AG09309 (cell line): ENCODE data around the gene TSPAN15.

Experiments used
- DNase-seq: peaks from one replicate; pipeline ENCODE4 v3.0.0-alpha.2; 2010; ENCODE audit warnings: low read depth
- H3K4me3 ChIP-seq: 2 replicates; pipeline ENCODE4 v1.5.1; 2011; ENCODE audit warnings: mild to moderate bottlenecking, low read depth, low read length, moderate library complexity; ENCODE audit not compliant: control insufficient read depth
- CTCF ChIP-seq: IDR thresholded peaks from 2 replicates; pipeline ENCODE4 v1.5.1; 2011; ENCODE audit warnings: mild to moderate bottlenecking, low read depth, low read length, inconsistent platforms; ENCODE audit not compliant: insufficient read depth, control insufficient read depth; ENCODE audit errors: missing control alignments

The TSPAN15 gene

GRCh38 chr10:69415951-69416350 lies 35.3 kb upstream of the TSPAN15 start:
- TF ChIP-seq CTCF = no peak
- no peak overlapping the region for H3K4me3 ChIP-seq
- DNase-seq = no peak

GRCh38 chr10:69416695-69417094 lies 34.6 kb upstream of the TSPAN15 start, which contains the start of gene TACR2:
TACR2 (minus strand) TSS chr10:69416918; CDS start chr10:69416323, 595 bp downstream.
- no peak for DNase-seq
- no peak for TF ChIP-seq CTCF
- no peak within 1 kb of the TSS for H3K4me3 ChIP-seq

GRCh38 chr10:69417542-69417941 lies 33.7 kb upstream of the TSPAN15 start:
- TF ChIP-seq CTCF = no peak
- no peak for DNase-seq
- H3K4me3 ChIP-seq = no peak overlapping the region

GRCh38 chr10:69418052-69418752 lies 33.1 kb upstream of the TSPAN15 start:
- TF ChIP-seq CTCF = no peak

GRCh38 chr10:69419096-69419743 lies 32.0 kb upstream of the TSPAN15 start:
- no peak for TF ChIP-seq CTCF
- no peak for DNase-seq
- no peak overlapping the region for H3K4me3 ChIP-seq

More at GRCh38 chr10:69418052-69418752, 33.1 kb upstream of the TSPAN15 start:
- H3K4me3 ChIP-seq = no peak overlapping the region
- no peak for DNase-seq

GRCh38 chr10:69419744-69420126 lies 31.5 kb upstream of the TSPAN15 start:
- DNase-seq = no peak
- TF ChIP-seq CTCF = no peak

More at GRCh38 chr10:69419744-69420126, 31.5 kb upstream of the TSPAN15 start:
- H3K4me3 ChIP-seq = no peak overlapping the region
